K562 (cell line): ENCODE results near the gene LMTK2. TPM values are rescaled to one million over a fixed set of nuclear protein-coding genes. Genes with fewer than 3 reads are reported as not detected.

Experiments
- ATAC-seq: fragments of 200-7000 bp; cut with Tn5 transposase; 3 replicates; pipeline ENCODE4 v1.9.1; 2020; ENCODE audit warnings: moderate library complexity
- BruUV-seq: library from RNA; stranded (reverse); fragments of 400-500 nt; replicated peaks from 2 replicates; lab custom pipeline; 2021; lab: Mats Ljungman, UMichigan
- CTCF ChIA-PET: fragments of 300-600 bp; formaldehyde crosslinking; extraction: SDS; loops from one replicate; lab custom pipeline; 2021; ENCODE audit warnings: low intra/inter-chr PET ratio; lab: Yijun Ruan, JAX
- POLR2A ChIA-PET: fragments of 300-600, 350-650 bp; sonication (Branson Sonifier 250); formaldehyde crosslinking; extraction: SDS; loops from one replicate; lab custom pipeline; 2021; ENCODE audit warnings: antibody characterized with exemption, inconsistent platforms; lab: Yijun Ruan, JAX
- DNase-seq, 4 experiments: peaks; one replicate each; pipeline versions ENCODE4 v3.0.0 to v3.0.0-alpha.2; 2011 to 2018; ENCODE audit warnings: low spot score in 3 of 4, mixed read lengths in 3 of 4; ENCODE audit errors: extremely low read depth in 1 of 4
- FAIRE-seq: peaks from 2 replicates; lab custom pipeline; 2011; peaks lifted over from hg19 to GRCh38; lab: Jason Lieb, UNC
- H2AFZ ChIP-seq: 2 replicates; pipeline ENCODE4 v1.6.0; 2011; ENCODE audit warnings: low read depth, low read length, control low read depth, inconsistent platforms
- H3K27ac ChIP-seq: fragments of 200-600 bp; 3 replicates; pipeline ENCODE4 v1.8.0; 2011; ENCODE audit warnings: low read depth, mild to moderate bottlenecking, control low read depth, inconsistent platforms, low read length, moderate library complexity, mixed read lengths; ENCODE audit errors: extremely low read depth
- H3K27me3 ChIP-seq, 2 experiments: fragments of 300-600 bp in 1 of 2; 2 replicates in 1 of 2; 3 replicates in 1 of 2; pipeline versions ENCODE4 v1.6.0 to v1.8.0; 2011; ENCODE audit warnings: inconsistent platforms in 2 of 2, low read length in 2 of 2, mild to moderate bottlenecking in 1 of 2, mixed read lengths in 1 of 2, moderate library complexity in 1 of 2; ENCODE audit not compliant: control insufficient read depth in 2 of 2, insufficient read depth in 2 of 2
- H3K36me3 ChIP-seq: fragments of 300-600 bp; 3 replicates; pipeline ENCODE4 v1.8.0; 2011; ENCODE audit warnings: mild to moderate bottlenecking, low read length, inconsistent platforms; ENCODE audit not compliant: control insufficient read depth, insufficient read depth
- H3K4me1 ChIP-seq, 2 experiments: fragments of 200-600 bp in 1 of 2; replicated peaks in 1 of 2; 2 replicates in 1 of 2; 3 replicates in 1 of 2; pipeline versions ENCODE4 v1.5.1 to v1.8.0; 2011; ENCODE audit warnings: inconsistent platforms in 2 of 2, low read length in 2 of 2, mild to moderate bottlenecking in 1 of 2, mixed read lengths in 1 of 2, moderate library complexity in 1 of 2; ENCODE audit not compliant: control insufficient read depth in 2 of 2, insufficient read depth in 2 of 2
- H3K4me2 ChIP-seq: 2 replicates; pipeline ENCODE4 v1.6.1; 2011; ENCODE audit warnings: low read length, control low read depth, inconsistent platforms, mixed read lengths; ENCODE audit not compliant: insufficient read depth
- H3K4me3 ChIP-seq: fragments of 200-600 bp; sonication (generic), shearing (Covaris generic); 2 replicates; pipeline ENCODE4 v1.5.1; 2016; ENCODE audit warnings: control low read depth, inconsistent platforms
- H3K79me2 ChIP-seq: fragments of 200-600 bp; 3 replicates; pipeline ENCODE4 v1.8.0; 2011; ENCODE audit warnings: low read length, inconsistent platforms; ENCODE audit not compliant: control insufficient read depth, insufficient read depth
- H3K9ac ChIP-seq, 2 experiments: 2 replicates each; pipeline versions ENCODE4 v1.6.0 to v1.6.1; 2011; ENCODE audit warnings: low read depth in 2 of 2, low read length in 2 of 2, control low read depth in 1 of 2, inconsistent platforms in 1 of 2, mild to moderate bottlenecking in 1 of 2, mixed read lengths in 1 of 2; ENCODE audit not compliant: insufficient read depth in 1 of 2
- H3K9me1 ChIP-seq: one replicate; pipeline ENCODE4 v1.6.0; 2011; ENCODE audit warnings: inconsistent platforms, mild to moderate bottlenecking, low read length, moderate library complexity; ENCODE audit not compliant: control insufficient read depth, insufficient read depth
- H3K9me3 ChIP-seq: replicated peaks from 2 replicates; pipeline ENCODE4 v1.5.1; 2011; ENCODE audit warnings: low read depth, low read length, inconsistent platforms; ENCODE audit not compliant: control insufficient read depth, insufficient read depth
- H4K20me1 ChIP-seq: replicated peaks from 2 replicates; pipeline ENCODE4 v1.6.1; 2011; ENCODE audit warnings: low read length, inconsistent platforms, mixed read lengths; ENCODE audit not compliant: control insufficient read depth, insufficient read depth
- FOXJ2 ChIP-seq: fragments of 200-800 bp; sonication (Bioruptor generic); IDR thresholded peaks from 2 replicates; pipeline ENCODE4 v1.6.1; 2016; ENCODE audit warnings: missing genetic modification characterization, missing compliant biosample characterization
- GATAD2B ChIP-seq: fragments of 450-650 bp; IDR thresholded peaks from 2 replicates; pipeline ENCODE4 v1.6.1; 2017; ENCODE audit warnings: mild to moderate bottlenecking, borderline replicate concordance
- MEF2A ChIP-seq: IDR thresholded peaks from 2 replicates; pipeline ENCODE4 v1.6.1; 2011; ENCODE audit warnings: low read depth, mild to moderate bottlenecking, low read length, moderate library complexity; ENCODE audit not compliant: control insufficient read depth
- POLR2B ChIP-seq: fragments of 450-650 bp; IDR thresholded peaks from 2 replicates; pipeline ENCODE4 v1.6.1; 2018; ENCODE audit warnings: low read depth; ENCODE audit not compliant: partially characterized antibody
- RFX1 ChIP-seq: fragments of 450-650 bp; IDR thresholded peaks from 2 replicates; pipeline ENCODE4 v1.6.1; 2016; ENCODE audit warnings: mild to moderate bottlenecking, moderate library complexity
- STAT5A ChIP-seq: IDR thresholded peaks from 2 replicates; pipeline ENCODE4 v1.6.1; 2012; ENCODE audit warnings: low read length, inconsistent platforms, borderline replicate concordance
- ZNF253 ChIP-seq: fragments of 250-450 bp; sonication (Bioruptor Pico); conservative IDR thresholded peaks from 2 replicates; pipeline ENCODE4 v1.6.1; 2021; ENCODE audit warnings: mild to moderate bottlenecking
- ZNF41 ChIP-seq: fragments of 250-450 bp; sonication (Bioruptor Pico); conservative IDR thresholded peaks from 2 replicates; pipeline ENCODE4 v1.4.0; 2020; ENCODE audit warnings: mild to moderate bottlenecking
- WGBS: fragments of 100-300 bp; shearing (Covaris generic); methylation state at CpG from one replicate; pipeline ENCODE4 v1.1.6; 2016; ENCODE audit warnings: low coverage, mixed read lengths; ENCODE audit not compliant: insufficient coverage; ENCODE audit errors: missing lambda C conversion rate; 5-methylcytosine and 5-hydroxymethylcytosine counted together
- in situ Hi-C: fragments of 300-500 bp; cut with MboI; formaldehyde crosslinking; loops from 4 replicates; pipeline ENCODE4 v1.15.0; 2018; ENCODE audit warnings: inconsistent platforms, mixed read lengths
- intact Hi-C: fragments of 100-400 bp; cut with micrococcal nuclease; formaldehyde crosslinking; loops from 2 replicates; pipeline ENCODE4 v1.14.2; 2022
- polyA plus RNA-seq, 8 experiments: library from polyadenylated mRNA; depleted of rRNA in 4 of 8; stranded (reverse) in 5 of 8; unstranded in 3 of 8; fragments of >200 nt; fragmentation: Nextera tagmentation in 2 of 8; fragmentation: Illumina TruSeq in 1 of 8; extraction: Ambion mirVana in 2 of 8; extraction: Trizol in 1 of 8; gene quantifications; 2 replicates each; pipeline versions ENCODE4 v1.2.1 to v1.2.3, GENCODE V29; 2011 to 2014; ENCODE audit warnings: inconsistent platforms in 1 of 8, missing spikeins in 1 of 8
- total RNA-seq, 7 experiments: library from RNA; depleted of rRNA in 6 of 7; stranded (reverse); fragments of >200 nt in 6 of 7; fragmentation: Illumina TruSeq in 2 of 7; extraction: Trizol in 2 of 7; gene quantifications; 2 replicates each; pipeline versions ENCODE4 v1.2.1 to v1.2.3, GENCODE V29; 2011 to 2021; ENCODE audit warnings: low replicate concordance in 1 of 7
- TF ChIP-seq, protein P1 (sequence below), 2 experiments: fragments of 450-650 bp; IDR thresholded peaks; 2 replicates each; pipeline ENCODE4 v1.6.1; 2016; ENCODE audit warnings: mild to moderate bottlenecking in 2 of 2, borderline replicate concordance in 1 of 2, low read depth in 1 of 2, moderate library complexity in 1 of 2
- TF ChIP-seq, protein P2 (sequence below): fragments of 450-650 bp; IDR thresholded peaks from 2 replicates; pipeline ENCODE4 v1.6.1; 2016; ENCODE audit warnings: antibody characterized with exemption

Gene LMTK2
- total and polyA plus RNA-seq, 9 of the 15 experiments (the other 6 are each of a cell fraction or from before 2014, with no cell fraction given) = 0.78 to 16.4 (median 6.3) TPM

DNA sequence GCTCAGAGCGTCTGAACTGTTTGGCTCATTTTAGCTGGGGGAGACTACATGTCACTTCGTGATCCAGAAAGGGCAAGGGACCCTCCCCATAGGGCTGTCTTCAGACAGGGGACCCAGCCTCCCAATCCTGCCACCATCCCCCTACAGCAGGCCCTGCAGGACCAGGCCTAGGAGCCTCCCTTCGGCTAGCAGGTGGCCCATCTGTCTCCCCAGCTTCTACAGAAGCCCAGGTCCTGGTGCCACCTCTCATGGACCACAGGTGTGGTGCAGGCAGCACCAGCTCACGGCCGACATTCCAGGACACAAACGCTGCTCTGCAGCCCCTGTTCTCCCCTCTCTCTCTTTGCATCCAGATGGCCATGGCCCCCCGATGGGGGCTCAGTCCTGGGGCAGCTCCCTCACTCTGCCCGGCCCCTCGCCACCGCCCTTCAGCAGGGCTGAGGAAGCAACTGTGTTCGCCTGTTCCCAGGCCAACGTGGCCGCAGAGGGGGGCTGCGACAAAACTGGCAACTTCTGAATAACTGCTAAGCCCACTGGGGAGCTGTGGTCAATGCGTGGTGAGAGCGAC lies 135.1 kb downstream of the LMTK2 start:
- no peak overlapping the region for H2AFZ ChIP-seq
- H3K36me3 ChIP-seq = no peaks in the 10 kb centered on the region
- H3K79me2 ChIP-seq = no peaks in the 10 kb centered on the region
- no peak overlapping the region for H3K9ac ChIP-seq
- ATAC-seq = peak; percentile 53
- no peak overlapping the region for H3K4me3 ChIP-seq
- no peaks in the 10 kb centered on the region for H3K9me1 ChIP-seq
- in situ Hi-C loops = no loop called here
- no peak overlapping the region for H3K27ac ChIP-seq
- H3K27me3 ChIP-seq = 0 out of 5 replicates have a peak, but pooled peaks cover 0 to under 1% of the 10 kb centered on the region in 2 experiments
- POLR2A ChIA-PET = interaction anchor here (0.6 kb wide), 1 partner anchor 1134 kb away, joined by 3 read pairs; no protein-coding TSS in a partner anchor
- CTCF ChIA-PET = interaction anchor here (0.7 kb wide), 1 partner anchor 221 kb away, joined by 5 read pairs; no protein-coding TSS in a partner anchor
- no peaks in the 10 kb centered on the region for H3K9me3 ChIP-seq
- H4K20me1 ChIP-seq = no peaks in the 10 kb centered on the region
- DNase-seq = no peak
- no peak overlapping the region for H3K4me2 ChIP-seq
- no TSS peak for BruUV-seq
- intact Hi-C loops = loop anchor here (1.0 to 5.0 kb wide), 2 partner anchors 74 to 220 kb away; no protein-coding TSS in a partner anchor
- FAIRE-seq = no peak
- H3K4me1 ChIP-seq = peaks cover 0 to 14% of the 10 kb centered on the region in 2 experiments; a peak in 2 of 5 replicates
- WGBS = 55% methylated on average over 10 of the region's 16 CpGs
- TF ChIP-seq, protein P1, sequence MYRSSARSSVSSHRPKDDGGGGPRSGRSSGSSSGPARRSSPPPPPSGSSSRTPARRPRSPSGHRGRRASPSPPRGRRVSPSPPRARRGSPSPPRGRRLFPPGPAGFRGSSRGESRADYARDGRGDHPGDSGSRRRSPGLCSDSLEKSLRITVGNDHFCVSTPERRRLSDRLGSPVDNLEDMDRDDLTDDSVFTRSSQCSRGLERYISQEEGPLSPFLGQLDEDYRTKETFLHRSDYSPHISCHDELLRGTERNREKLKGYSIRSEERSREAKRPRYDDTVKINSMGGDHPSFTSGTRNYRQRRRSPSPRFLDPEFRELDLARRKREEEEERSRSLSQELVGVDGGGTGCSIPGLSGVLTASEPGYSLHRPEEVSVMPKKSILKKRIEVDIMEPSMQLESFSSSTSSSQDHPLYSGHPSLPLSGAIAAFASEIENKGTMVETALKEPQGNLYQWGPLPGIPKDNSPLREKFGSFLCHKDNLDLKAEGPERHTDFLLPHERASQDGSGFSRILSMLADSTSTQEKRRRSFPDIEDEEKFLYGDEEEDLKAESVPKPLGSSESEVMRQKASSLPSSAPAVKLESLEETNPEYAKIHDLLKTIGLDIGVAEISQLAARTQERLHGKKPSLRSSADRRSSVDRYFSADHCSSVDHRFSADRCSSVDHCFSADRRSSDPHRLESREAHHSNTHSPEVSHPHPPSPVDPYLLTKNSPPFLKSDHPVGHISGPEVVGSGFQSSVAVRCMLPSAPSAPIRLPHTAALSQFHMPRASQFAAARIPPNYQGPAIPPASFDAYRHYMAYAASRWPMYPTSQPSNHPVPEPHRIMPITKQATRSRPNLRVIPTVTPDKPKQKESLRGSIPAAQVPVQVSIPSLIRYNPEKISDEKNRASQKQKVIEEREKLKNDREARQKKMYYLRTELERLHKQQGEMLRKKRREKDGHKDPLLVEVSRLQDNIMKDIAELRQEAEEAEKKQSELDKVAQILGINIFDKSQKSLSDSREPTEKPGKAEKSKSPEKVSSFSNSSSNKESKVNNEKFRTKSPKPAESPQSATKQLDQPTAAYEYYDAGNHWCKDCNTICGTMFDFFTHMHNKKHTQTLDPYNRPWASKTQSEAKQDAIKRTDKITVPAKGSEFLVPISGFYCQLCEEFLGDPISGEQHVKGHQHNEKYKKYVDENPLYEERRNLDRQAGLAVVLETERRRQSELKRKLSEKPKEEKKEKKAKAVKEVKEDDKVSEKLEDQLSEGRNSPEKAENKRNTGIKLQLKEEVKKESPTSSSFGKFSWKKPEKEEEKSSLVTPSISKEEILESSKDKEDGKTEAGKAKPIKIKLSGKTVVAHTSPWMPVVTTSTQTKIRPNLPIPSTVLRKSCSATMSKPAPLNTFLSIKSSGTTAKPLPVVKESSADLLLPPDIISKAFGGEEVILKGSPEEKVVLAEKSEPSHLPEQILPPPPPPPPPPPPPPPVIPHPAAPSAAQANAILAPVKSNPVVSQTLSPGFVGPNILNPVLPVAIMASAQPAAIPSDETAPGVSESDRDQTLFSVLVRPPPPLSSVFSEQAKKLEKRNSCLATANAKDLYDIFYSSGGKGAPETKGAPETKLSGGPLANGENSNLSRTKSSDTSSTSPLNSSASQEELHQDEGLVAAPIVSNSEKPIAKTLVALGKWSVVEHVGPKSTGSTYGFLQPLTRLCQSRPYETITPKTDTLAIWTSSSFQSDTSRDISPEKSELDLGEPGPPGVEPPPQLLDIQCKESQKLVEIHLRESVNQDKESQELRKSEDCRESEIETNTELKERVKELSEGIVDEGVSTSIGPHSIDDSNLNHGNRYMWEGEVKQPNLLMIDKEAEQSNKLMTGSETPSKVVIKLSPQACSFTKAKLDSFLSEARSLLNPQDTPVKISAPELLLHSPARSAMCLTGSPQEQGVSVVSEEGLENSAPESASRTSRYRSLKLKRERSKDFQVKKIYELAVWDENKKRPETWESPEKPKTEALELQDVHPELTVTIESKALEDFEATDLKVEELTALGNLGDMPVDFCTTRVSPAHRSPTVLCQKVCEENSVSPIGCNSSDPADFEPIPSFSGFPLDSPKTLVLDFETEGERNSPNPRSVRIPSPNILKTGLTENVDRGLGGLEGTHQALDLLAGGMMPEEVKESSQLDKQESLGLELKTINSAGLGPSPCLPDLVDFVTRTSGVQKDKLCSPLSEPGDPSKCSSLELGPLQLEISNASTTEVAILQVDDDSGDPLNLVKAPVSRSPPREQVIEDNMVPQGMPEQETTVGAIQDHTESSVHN (IDR thresholded peaks at IDR 0.05; ENCODE audit: borderline replicate concordance in 1 of 2, low read depth in 1 of 2) = no peak
- TF ChIP-seq ZNF253 (CRISPR knock-in tag) (no peak), STAT5A (no peak), POLR2B (no peak), RFX1 (no peak), FOXJ2 (tag) (no peak), ZNF41 (no peak), GATAD2B (no peak), MEF2A (no peak)
- TF ChIP-seq, protein P2, sequence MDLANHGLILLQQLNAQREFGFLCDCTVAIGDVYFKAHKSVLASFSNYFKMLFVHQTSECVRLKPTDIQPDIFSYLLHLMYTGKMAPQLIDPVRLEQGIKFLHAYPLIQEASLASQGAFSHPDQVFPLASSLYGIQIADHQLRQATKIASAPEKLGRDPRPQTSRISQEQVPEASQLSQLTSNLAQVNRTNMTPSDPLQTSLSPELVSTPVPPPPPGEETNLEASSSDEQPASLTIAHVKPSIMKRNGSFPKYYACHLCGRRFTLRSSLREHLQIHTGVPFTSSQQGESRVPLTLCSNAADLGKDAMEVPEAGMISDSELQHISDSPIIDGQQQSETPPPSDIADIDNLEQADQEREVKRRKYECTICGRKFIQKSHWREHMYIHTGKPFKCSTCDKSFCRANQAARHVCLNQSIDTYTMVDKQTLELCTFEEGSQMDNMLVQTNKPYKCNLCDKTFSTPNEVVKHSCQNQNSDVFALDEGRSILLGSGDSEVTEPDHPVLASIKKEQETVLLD = no peak
